ENCODE data around the gene SDHAF1.
"Not testable (repeated sequence)": the region's sequence is repeated elsewhere in the genome, so short reads cannot be mapped to it uniquely, and the experiment has no call there.

SDHAF1 gene, protein sequence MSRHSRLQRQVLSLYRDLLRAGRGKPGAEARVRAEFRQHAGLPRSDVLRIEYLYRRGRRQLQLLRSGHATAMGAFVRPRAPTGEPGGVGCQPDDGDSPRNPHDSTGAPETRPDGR

DNA sequence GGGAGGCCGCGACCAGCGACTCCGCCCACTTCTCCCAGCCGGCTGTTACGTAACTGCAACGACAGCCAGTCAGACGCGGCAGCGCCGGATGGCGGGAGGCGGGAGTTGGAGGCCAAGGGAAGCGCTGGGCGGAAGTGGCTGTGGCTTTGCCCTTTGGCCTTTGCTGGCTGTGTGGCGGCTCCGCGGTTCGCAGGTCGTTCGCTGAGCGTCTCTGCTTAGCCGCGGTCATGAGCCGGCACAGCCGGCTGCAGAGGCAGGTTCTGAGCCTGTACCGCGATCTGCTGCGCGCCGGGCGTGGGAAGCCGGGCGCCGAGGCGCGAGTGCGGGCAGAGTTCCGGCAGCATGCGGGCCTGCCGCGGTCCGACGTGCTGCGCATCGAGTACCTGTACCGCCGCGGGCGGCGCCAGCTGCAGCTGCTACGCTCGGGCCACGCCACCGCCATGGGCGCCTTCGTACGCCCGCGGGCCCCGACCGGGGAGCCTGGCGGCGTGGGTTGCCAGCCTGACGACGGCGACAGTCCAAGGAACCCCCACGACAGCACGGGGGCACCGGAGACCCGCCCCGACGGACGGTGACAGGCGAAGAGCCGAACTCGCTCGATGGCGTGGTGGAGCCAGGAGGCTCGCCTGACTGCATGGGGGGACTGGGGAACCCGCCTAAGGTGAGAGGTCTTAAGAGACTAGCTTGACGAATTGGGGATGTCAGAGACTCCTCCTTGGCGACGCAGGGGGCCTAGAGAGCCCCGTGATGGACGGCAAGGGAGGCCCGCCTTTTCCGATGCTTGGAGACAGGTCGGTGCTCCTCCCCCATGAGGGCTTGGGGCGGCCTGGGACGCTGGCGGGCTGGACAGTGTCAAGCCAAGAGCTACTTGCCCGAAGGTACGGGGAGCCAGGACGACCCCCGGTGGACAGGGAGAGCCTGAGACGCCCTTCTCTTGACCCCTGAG is at the start of gene SDHAF1:
Gene SDHAF1 (plus strand): TSS at position 141 of the 946 bp plus-strand sequence. CDS start 87 bp downstream, at position 228.
- DNase-seq = peak; percentile 91

DNA sequence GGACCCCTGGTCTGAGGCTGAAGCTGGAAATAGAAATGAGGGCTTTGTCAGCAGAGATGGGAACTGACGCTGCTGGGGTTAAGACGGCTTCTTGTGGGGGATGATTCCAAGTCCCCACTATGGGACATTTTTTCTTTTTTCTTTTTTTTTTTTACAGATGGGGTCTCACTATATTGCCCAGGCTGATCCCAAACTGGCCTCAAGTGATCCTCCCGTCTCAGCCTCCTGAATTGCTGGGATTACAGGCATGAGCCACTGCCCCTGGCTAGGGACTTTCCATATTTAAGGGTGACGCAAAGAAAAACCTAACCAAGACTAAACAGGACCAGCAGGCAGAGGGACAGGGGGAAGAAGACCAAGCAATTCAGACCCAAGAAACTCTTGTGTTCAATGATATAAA is 48.8 kb upstream of the SDHAF1 start:
- DNase-seq = no peak

DNA sequence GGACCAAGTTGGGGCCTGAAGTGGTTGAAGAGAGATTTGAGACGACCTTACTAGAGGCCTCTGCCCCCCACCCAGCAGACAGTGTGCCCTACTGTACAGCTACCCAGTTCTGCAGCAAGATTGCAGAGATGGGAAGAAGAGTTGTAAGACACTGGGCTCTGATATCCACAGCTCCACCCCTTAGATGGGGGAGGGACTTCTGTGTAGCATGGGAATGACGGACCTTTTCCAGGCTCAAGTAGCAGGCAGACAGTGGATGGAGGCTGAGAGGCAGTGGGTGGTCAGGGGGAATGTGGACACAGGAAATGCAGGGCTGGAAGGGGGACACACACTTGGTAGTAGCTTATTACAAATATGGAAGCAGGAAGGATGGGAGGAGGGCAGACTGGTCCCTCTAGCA is 45.9 kb upstream of the SDHAF1 start:
- no peak for DNase-seq

DNA sequence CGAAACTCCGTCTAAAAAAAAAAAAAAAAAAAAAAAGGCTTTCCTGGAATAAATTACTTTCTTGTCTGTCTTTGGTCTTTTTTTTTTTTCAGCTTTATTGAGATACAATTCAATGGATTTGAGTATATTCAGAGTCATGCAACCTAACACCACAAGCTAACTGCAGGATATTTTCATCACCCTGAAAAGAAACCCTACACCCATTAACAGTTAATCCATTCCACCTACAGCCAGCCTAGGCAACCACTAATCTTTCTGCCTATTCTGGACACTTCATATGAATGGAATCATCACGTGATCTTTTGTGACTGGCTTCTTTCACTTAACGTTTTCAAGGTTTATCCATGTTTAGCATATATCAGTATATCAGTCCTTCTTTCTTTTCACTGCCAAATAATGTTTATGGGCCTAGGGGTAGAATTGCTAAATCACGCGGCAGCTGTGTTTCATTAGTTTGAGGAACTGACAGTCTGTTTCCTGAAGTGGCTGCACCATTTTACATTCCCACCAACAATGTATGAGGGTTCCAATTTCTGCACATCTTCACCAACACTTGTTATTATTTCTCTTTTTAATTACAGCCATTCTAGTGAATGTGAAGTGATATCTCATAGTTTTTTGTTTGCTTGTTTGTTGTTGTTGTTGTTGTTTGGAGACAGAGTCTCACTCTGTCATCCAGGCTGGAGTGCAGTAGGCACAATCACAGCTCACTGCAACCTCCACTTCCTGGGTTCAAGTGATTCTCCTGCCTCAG is 38.9 kb upstream of the SDHAF1 start:
- no peak for DNase-seq

DNA sequence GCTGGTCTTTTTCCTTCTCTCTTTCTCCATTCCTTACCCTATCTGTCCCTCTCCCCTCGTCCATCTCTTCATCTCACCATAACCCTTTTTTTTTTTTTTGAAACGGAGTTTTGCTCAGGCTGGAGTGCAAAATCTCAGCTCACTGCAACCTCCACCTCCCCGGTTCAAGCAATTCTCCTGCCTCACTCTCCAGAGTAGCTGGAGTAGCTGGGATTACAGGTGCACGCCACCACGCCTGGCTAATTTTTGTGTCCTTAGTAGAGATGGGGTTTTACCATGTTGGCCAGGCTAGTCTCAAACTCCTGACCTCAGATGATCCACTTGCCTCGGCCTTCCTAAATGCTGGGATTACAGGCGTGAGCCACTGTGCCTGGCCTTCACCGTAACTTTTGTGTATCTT is 37.6 kb upstream of the SDHAF1 start:
- DNase-seq = not testable (repeated sequence)

DNA sequence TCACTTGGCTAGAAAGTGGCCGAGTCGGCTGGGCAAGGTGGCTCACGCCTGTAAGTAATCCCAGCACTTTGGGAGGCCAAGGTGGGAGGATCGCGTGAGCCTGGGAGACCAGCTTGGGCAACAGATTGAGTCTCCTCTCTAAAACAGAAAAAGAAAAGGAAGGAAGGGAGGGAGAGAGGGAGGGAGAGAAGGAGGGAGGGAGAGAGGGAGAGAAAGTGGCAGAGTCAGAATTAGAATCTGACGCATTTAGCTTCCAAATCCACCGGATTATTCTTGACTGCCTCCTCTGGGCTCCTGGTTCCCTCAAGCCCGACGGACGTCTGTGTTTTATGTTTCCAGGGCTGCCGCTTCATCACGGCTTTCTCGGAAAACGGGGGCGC is 36.3 kb upstream of the SDHAF1 start:
- no peak for DNase-seq

DNA sequence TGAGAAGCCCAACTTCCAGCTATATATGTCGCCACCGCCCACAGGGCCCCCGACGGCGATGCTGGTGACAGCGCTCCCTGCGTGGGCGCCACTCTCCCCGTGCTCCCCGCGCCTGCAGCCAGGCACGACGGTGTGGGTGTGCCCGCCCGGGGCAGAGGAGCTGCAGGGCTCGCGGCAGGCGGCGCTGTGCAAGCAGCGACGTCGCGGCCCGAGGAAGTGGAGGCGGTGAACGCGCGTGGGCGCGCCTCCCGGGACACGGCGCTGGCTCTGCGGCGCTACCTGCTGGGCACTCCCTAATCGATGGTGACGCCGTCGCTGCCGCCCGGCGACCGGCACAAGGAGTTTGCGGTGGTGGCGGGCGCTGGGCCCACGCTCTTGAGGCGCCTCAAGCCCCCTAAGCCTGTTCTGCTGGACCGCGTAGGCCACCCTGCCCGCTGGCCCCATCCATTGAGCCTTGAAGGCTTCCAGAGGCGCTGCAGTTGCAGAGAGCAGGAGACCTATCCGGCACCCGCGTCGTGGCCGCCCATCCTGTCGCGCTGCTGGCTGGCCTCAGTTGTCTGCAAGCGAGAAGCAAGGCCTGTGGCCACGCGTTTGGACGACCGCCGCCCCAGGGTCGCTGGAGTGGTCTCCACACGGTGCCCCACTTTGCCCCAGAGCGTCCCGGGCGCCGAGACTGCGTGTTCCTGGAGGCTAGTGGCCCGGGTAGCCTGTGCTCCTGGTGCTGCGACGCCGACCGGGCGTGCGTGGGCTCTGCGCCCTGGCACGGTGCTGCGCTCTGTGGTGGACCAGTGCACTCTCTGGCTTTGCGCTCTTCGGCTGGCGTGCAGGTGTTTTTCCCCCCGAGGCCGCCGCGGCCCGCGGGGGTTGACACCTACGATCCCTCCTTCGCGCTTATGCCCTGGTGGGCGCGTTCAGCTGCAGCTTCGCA is 35.7 kb upstream of the SDHAF1 start:
- no peak for DNase-seq

DNA sequence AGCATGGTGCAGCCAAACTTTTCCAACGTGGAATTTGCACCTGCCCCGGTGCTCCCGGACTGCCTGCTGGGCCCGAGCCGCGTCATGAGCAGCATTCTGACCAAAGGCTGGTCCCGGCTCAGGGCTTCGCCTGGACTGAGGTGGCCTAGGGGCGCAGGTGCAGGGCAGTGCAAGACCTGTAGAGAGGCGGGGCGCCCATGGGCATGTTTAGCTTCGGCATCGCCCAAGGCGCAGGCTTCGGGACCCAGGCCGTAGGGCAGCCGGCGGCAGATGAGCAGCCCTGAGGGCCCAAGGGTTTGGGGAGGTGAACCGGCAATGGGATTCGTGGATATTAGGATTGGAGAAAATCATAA is 35.0 kb upstream of the SDHAF1 start:
- DNase-seq = no peak

DNA sequence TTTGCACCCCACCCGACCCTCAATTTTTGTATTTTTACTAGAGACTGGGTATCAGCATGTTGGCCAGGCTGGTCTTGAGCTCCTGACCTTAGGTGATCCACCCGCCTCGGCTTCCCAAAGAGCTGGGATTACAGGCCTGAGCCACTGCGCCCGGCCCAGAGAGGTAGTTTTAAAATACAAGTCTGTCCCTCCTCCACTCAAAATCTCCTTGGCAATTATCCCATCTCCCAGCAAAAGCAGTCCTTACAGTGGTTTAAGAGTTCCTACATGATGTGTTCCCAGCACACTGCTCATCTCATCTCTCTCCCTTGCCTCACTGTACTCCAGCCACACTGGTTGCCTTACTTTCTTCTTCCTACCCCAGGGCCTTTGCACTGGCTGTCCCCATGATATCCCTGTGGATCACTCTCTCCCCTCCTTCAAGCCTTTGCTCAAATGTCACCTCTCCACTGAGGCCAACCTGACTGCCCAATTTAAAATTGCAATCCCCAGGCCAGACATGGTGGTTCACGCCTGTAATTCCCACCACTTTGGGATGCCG is 34.5 kb upstream of the SDHAF1 start:
- no peak for DNase-seq

DNA sequence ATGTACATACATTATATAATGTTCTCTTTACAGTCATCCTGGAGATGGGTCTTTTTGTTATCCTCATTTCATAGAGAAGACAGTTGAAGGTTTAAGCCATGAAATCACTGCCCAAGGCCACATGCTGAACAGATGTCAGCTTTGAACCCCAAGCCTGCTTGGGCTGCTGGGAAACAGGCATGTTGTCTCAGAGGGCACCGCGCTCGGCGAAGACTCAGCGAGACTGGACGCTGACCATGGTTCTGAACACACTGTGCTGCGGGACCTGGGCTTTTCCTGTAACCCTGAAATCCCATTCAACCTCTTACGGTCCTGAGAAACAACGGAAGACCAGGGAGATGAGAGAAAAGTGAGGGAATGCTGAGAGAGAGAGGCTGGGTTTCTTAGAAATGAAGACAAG is 31.5 kb upstream of the SDHAF1 start:
- peak; percentile 53 for DNase-seq

DNA sequence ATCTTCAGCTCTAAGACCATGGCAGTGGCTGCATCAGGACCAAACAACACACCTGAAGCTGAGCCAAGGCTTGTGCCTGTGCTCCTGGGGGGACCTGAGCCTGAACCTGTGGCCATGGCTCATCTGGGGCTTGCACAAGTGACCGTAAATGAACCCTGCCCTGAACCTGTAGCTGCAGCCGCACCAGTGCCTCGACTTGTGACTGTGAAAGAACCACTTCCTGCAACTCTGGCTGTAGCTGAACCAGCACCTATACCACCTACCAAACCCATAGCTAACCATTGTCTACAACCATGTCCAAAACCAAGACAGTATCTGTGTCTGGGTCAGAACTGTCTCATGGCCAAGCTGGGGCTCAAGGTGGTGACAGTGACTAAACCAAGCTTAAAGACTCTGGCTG is 28.2 kb upstream of the SDHAF1 start:
- DNase-seq = no peak

DNA sequence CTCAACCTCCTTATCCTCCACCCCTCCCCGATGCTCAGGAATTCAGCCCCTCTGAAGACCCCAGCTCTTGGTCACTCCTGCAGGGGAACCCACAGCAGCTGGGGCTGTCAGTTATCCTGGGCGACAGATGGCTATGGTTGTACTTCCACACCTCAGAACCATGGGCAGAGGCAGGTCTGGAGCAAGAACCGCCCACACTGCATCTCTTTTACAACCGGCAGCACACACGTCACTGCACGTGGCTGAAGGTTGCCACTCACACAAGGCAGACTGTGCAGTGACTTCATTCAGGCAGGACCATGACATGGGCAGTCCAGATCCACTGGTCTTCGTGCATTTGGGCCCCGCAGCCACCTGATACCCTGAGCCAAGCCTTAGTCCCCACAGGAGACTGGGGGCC is 21.5 kb upstream of the SDHAF1 start:
- no peak for DNase-seq

DNA sequence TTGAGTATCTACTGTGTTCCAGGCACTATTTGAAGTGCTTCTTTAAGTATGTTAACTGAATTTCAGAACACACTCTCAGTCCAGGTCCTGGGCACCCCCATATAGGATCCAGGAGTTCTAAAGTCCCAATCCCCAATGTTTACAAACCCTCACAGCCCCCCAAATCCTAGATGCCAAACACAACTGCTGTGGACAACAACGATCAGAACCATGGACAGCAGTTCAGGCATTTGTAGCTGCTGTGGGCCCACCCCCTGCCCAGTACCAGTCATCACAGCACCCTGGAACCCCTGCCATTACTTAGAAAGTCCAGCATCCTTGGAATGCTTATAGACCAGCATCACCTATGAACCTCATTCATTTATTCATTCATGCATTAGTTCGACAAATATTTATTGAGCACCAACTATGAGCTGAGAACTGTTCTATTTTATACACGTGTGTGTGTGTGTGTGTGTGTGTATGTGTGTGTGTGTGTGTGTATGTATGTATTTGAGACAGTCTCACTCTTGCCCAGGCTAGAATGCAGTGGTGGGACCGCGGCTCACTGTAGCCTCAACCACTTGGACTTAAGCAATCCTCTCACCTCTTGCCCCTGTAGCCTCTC is 19.3 kb upstream of the SDHAF1 start:
- DNase-seq = no peak

DNA sequence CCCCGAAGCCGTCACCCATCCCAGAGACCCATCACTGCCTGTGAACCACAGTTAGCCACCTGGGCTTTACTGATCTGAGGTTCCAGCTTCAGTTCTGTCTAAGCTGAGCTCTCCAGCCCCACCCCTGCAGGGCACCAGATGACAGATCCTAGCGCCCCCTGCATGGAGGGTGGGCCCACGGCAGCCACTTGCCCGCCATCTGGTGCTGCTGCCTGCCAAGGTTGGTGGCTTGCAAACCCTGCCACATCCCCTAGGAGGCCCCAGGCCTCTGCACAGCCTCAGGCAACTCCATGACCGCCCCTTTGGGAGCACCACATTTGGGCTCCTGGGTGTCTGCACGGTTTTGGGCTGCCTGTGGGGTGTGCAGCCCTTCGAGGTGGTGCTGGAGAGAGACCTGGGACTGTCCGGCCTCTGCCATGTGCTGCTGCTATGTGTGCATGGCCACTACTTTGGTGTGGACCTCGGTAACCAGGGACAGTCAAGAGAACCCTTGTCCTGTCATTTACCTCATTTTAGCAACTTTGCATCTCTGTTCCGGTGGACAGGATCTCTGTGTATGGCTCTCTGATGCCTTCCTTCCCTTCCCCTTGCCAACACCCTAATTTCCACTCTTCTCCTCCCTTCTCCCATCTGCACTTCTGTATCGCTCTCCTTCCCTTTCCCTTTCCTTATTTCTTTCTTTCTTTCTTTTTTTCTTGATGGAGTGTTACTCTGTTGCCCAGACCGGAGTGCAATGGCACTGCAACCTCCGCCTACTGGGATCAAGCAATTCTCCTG is 17.4 kb upstream of the SDHAF1 start:
- DNase-seq = no peak

DNA sequence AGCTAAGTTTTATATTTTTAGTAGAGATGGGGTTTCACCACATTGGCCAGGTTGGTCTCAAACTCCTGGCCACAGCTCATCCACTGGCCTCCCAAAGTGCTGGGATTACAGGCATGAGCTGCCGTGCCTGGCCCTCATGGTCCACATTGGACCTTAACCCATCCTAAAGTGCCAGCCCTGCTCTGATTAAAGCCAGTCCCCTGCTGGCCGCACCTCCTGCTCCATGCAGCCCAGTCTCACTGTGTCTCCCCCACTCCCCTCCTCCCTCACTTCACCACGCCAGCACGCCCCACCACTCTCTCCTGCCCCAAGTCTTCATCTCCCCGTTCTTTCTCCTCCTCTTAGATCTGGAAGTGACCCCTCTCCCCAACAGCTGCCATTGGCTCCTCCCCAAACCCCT is 16.7 kb upstream of the SDHAF1 start:
- DNase-seq = no peak

DNA sequence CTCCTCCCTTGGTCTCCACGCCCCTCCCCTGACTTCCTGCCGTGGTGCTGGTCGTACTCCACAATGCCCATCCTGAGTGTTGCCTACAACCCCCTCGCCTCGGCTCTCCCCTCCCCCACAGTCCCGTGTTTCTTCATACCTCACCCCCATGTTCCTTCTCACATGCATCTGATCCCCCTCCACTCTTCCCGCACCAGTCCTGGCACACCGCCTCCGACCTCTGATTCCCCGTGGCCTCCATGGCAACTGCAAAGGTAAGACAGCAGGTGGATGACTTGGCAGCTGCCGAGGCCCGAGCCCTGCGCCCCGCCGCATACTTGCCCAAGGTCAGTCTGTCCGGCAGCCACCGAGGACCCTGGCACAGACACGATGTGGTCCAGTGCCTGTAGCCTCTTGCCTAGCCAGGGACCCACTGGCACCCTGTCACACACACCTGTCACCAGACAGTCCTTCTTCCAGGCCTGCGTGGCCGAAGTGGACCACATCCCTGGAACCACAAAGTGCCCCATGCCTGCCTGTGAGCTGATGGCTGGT is 16.1 kb upstream of the SDHAF1 start:
- DNase-seq = no peak

DNA sequence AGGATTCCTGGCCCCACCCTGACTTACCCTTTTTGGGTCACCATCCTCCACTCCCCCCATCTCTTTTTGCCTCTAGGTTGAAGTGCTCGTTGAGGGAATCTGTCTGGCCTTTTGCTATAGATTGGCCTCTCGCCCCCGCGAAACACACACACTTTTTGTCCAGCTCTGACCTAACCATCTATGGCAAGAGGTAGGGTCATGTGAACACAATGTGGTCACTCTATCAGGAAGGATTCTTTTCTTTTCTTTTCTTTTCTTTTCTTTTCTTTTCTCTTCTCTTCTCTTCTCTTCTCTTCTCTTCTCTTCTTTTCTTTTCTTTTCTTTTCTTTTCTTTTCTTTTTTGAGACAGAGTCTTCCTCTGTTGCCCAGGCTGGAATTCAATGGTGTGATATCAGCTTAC is 14.0 kb upstream of the SDHAF1 start:
- DNase-seq = not testable (repeated sequence)

DNA sequence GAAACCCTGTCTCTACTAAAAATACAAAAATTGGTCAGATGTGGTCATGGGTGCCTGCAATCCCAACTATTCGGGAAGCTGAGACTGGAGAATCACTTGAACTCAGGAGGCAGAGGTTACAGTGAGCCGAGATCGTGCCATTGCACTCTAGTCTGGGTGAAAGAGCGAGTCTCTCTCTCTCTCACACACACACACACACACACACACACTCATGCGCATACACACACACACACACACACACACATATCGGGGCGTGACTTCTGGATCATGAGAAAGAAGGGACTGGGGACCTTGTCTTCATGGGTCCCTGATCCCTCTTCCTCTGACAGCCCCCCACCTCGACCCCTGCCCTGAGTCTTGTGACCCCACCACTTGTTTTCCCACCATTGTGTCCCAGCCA is 11.8 kb upstream of the SDHAF1 start:
- DNase-seq = no peak

DNA sequence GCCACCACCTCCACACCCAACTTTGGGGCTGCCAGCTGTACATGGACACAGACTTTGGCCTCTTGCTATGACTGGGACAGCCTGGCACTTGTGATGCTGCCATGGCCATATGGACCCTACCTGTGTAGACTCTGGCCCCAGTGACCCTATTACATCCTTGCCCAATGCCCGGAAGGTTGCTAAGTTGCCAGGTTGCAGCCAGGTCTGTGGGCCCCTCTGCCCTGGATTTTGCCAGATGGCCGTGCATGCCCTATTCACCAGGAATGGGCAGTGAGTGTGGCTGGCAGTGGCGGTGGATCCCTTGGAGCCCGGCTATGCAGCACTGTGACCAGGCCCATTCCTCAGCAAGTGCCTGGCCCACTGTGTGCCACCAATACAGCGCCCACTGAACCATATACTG is 8.9 kb upstream of the SDHAF1 start:
- no peak for DNase-seq

DNA sequence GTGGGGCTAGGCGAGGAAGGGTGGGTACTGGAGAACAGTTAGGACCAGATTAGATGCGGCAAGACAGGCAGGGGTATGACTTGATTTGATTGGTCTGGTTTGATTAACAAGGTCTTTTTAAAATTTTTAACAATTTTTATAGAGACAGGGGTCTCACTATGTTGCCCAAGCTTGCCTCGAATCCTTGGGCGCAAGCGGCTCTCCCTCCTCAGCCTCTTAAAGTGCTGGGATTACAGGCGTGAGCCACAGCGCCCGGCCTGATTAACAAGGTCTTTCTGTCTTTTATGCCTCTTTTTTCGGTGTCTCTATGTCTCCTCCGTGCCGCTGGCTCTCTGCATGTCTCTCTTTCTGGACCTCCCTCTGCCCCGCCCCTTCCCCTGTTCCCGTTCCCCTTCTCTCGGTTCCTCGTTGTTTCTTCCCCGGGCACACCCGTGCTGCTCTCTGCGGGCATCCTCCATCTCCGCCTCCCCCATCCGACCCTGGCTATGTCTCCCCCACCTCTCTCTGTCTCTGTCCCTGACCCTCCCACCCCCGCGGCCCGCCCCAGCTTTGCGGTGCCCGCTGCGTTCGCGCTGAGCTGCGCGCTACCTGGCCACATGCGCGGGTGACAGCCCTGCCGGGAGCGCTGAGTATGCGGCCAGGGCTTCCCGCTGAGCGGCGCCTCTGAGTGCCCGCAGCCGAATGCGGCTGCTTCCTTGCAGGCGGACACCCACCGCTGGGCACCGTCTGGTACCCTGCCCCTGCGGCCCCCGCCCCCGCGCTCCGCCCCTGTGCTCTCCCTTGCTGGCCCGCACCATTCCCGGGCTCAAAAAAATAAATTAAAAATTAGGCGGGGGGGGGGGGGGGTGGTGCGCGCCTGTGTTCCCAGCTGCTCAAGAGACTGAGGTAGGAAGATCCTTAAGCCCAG is 8.1 kb upstream of the SDHAF1 start:
- no peak for DNase-seq
